HG03103 (cell line): Measurements from ENCODE around the gene MYO3B.
"Not testable (repeated sequence)": the region's sequence is repeated elsewhere in the genome, so short reads cannot be mapped to it uniquely, and the experiment has no call there.

Experiments
- ATAC-seq: cut with Tn5 transposase; IDR thresholded peaks from one replicate; pipeline ENCODE4 v1.9.1; 2021; ENCODE audit warnings: low read depth; ENCODE audit not compliant: unreplicated experiment

The MYO3B gene

GRCh38 chr2:170206805-170207407 is 29.0 kb downstream of the MYO3B start:
- no peak for ATAC-seq

- no peak for ATAC-seq
These were observed 30.0 kb downstream of the MYO3B start for GRCh38 chr2:170207901-170208300.

GRCh38 chr2:170208967-170209366 is 31.0 kb downstream of the MYO3B start:
- no peak for ATAC-seq

GRCh38 chr2:170212625-170213280 is 34.8 kb downstream of the MYO3B start:
- peak; percentile 53 for ATAC-seq

- not testable (repeated sequence) for ATAC-seq
These were observed 35.3 kb downstream of the MYO3B start for GRCh38 chr2:170213281-170213625.

- ATAC-seq, result no peak
These were observed 35.7 kb downstream of the MYO3B start for GRCh38 chr2:170213651-170214050.

GRCh38 chr2:170214309-170214948 is 36.5 kb downstream of the MYO3B start:
- ATAC-seq, result no peak

GRCh38 chr2:170215021-170215420 is 37.1 kb downstream of the MYO3B start:
- no peak for ATAC-seq

GRCh38 chr2:170216428-170216827 is 38.5 kb downstream of the MYO3B start:
- no peak for ATAC-seq

GRCh38 chr2:170216981-170217380 is 39.0 kb downstream of the MYO3B start:
- ATAC-seq, result no peak

- ATAC-seq, result no peak
These were observed 39.9 kb downstream of the MYO3B start for GRCh38 chr2:170217778-170218251.

- ATAC-seq, result no peak
These were observed 40.5 kb downstream of the MYO3B start for GRCh38 chr2:170218456-170218855.

GRCh38 chr2:170218931-170219330 is 41.0 kb downstream of the MYO3B start:
- ATAC-seq, result no peak

GRCh38 chr2:170221317-170222288 is 43.7 kb downstream of the MYO3B start:
- ATAC-seq, result no peak

GRCh38 chr2:170222298-170222697 is 44.4 kb downstream of the MYO3B start:
- ATAC-seq, result no peak

- ATAC-seq, result no peak
These were observed 44.9 kb downstream of the MYO3B start for GRCh38 chr2:170222842-170223241.

- ATAC-seq, result no peak
These were observed 46.8 kb downstream of the MYO3B start for GRCh38 chr2:170224692-170225294.

- no peak for ATAC-seq
These were observed 48.3 kb downstream of the MYO3B start for GRCh38 chr2:170226216-170226615.

- peak; percentile 75 for ATAC-seq
These were observed 49.6 kb downstream of the MYO3B start for GRCh38 chr2:170227507-170227947.

GRCh38 chr2:170227951-170228350 is 50.0 kb downstream of the MYO3B start:
- ATAC-seq, result peak; percentile 21
